ENCODE data around the gene OR52D1.

GRCh38 chr11:5508605-5509004 is 20.1 kb downstream of the OR52D1 start:
- TF ChIP-seq CTCF (IDR thresholded peaks at IDR 0.05 in 2 of 3, conservative IDR thresholded peaks at IDR 0.05 in 1 of 3; ENCODE audit: borderline replicate concordance in 1 of 3, insufficient read depth in 1 of 3, low read depth in 2 of 3, low read length in 2 of 3) = peak in 1 of 3 experiments; percentile 24; a peak in 1 of 6 replicates
- TF ChIP-seq REST (IDR thresholded peaks at IDR 0.05; ENCODE audit: low read depth) = no peak
- TF ChIP-seq SIN3A (IDR thresholded peaks at IDR 0.05; ENCODE audit: low read depth) = no peak
- no peak for TF ChIP-seq POLR2A (IDR thresholded peaks at IDR 0.05; ENCODE audit: borderline replicate concordance, extremely low read depth, insufficient read depth, insufficient read length)
- TF ChIP-seq MAX (IDR thresholded peaks at IDR 0.05) = no peak
- no peak for TF ChIP-seq EZH2 (IDR thresholded peaks at IDR 0.05)
- no peak for TF ChIP-seq CEBPB (IDR thresholded peaks at IDR 0.05; ENCODE audit: low read depth)
- TF ChIP-seq ZFX (IDR thresholded peaks at IDR 0.05) = no peak
- no peak for TF ChIP-seq FOSL1 (IDR thresholded peaks at IDR 0.05; ENCODE audit: low read depth)
- TF ChIP-seq ELF1 (IDR thresholded peaks at IDR 0.05; ENCODE audit: borderline replicate concordance, low read depth) = no peak

All from HCT116 (cell line).